LHCN-M2 (cell line): ENCODE data around the gene CHP2. TPM values are rescaled to one million over a fixed set of nuclear protein-coding genes. Genes with fewer than 3 reads are reported as not detected.
A peak's percentile ranks its signal among the peaks of the same experiment; 100 is the strongest.
"Not testable (repeated sequence)": the region's sequence is repeated elsewhere in the genome, so short reads cannot be mapped to it uniquely, and the experiment has no call there.

Experiments used
- DNase-seq: peaks from one replicate; pipeline ENCODE4 v3.0.0-alpha.2; 2012; ENCODE audit warnings: low read depth
- total RNA-seq: library from RNA; depleted of rRNA; stranded (reverse); fragments of >200 nt; gene quantifications from 2 replicates; pipeline ENCODE4 v1.2.3, GENCODE V29; 2014

Gene CHP2
- total RNA-seq, 1 experiment from 2014 or later: not detected

DNA sequence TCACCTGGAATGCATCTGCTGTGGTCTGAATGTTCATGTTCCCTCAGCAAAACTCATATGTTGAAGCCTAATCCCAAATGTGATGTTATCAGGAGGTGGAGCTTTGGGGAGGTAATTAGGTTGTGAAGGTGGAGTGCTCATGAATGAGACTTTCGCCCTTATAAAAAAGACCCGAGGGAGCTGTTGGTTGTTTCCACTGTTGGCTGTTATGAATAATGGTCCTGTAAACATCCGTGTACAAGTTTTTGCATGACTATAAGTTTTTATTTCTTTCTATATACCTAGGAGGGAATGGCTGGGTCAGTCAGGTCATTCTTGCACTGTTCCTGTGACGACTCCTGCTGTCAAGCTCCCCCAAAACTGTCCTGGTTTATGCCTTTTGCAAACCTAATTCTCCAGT, 9.6 kb upstream of the CHP2 start:
- DNase-seq: no peak

GRCh38 chr16:23748630-23749029, 6.2 kb upstream of the CHP2 start:
- no peak for DNase-seq

DNA sequence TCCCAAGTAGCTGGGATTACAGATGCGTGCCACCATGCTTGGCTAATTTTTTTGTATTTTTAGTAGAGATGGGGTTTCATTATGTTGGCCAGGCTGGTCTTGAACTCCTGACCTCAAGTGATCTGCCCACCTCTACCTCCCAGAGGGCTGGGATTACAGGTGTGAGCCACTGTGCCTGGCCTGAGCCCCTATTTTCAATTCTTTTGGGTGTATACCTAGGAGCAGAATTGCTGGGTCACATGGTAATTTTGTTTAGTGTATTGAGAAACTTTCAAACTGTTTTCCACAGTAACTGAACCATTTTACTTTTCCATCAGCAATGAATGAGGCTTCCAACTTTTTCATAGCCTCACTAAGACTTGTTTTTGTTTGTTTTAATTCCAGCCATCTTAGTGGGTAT, 3.8 kb upstream of the CHP2 start:
- not testable (repeated sequence) for DNase-seq

DNA sequence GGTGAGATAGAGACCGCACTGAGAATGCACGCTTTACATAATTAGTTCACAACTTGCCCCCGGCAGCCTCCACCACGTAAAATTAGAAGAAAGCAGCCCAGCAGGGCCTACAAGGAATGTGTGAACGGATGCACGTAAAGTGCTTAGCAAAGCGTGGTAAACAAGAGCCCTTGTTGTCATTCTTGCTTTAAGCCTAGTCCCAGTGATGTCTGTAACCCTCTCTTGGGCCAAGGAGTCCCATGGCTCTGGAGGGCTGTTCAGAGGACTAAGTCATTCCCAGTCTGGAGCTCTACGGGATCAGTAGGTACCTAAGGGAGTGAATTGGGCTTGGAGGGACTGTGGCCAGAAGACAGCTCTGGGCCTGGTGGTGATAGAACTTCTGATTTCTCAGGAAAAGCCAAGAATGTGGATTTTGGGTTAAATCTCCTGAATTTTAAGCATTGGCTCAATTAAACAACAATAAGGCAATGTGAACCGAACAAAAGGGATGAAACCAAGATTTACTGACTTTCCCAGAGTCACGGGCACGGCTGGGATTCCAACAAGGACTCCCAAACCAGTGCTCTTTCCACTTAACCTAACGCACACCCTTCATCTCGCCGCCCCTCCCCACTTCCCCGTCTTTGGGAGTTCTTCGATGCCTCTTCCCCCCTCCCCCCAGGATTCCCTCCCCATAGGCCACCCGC, 775 bp upstream of the CHP2 start:
- no peak for DNase-seq

DNA sequence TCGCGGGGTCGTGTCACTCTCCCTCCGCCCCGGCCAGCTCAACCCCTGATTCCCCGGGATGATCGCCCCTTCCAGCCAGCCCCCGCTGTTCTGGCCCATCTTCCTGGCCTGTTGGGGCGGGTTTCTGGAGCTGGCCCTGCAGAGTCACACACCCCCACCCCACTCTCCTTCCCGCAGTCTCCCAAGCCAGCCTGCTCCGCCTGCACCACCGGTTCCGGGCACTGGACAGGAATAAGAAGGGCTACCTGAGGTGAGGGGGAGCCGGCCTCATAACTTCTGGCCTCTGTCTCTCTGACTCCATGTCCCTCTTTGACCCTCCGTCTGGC, 621 bp downstream of the CHP2 start:
- DNase-seq: no peak

GRCh38 chr16:23757116-23757515, 2.3 kb downstream of the CHP2 start:
- no peak for DNase-seq

GRCh38 chr16:23757937-23758619, 3.3 kb downstream of the CHP2 start:
- DNase-seq: no peak

GRCh38 chr16:23765933-23766332, 11.1 kb downstream of the CHP2 start:
- no peak for DNase-seq

DNA sequence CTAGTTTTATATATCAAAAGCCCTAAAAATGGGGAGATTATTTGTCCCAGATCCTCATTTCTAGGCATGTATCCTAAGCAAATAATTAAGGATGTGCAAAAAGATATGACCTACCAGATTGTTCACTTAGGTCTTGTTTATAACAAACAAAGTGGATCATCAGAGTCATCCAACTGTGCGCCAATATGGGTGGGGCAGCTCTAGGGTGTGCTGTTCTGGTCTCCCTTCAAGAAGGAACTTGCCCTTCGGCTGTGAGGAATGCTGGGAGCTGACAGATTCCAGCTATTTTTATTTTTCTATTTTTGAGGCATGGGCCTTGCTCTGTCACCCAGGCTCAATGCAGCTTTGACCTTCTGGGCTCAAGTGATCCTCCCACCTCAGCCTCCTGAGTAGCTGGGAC, 13.8 kb downstream of the CHP2 start:
- DNase-seq: no peak

DNA sequence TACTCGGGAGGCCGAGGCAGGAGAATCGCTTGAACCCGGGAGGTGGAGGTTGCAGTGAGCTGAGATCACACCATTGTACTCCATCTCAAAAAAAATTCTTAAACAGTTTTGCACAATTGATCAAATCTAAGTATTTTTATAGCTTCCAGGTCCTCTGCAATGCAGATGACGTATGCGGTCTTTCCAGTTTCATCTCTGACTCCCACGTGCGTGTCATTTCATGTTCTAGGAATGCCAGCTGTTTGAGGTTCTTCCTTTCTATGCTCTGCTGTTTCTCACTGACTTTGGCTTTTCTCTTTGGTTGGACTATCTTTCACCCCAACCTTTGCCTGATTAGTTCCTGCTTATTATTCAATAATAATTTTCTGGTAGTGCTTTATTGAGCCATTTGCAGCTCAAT, 16.2 kb downstream of the CHP2 start:
- DNase-seq: peak; percentile 22

DNA sequence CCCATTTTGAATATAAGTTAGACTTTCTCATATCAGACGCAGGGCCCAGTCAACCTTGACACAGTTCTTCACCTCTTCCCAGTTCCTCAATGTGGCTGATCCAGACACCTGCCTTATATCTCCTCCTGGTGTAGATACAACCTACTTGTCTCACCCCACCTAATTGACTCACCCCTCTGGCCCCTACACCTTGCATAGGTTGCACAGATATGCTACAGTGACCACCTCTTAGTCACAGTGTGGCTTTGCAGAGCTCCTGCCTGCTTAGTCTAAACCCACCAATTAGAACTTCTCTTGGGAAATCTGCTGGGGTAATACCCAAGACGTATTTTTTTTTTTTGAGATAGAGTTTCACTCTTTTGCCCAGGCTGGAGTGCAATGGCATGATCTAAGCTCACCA, 16.8 kb downstream of the CHP2 start:
- DNase-seq: no peak

GRCh38 chr16:23773339-23773738, 18.5 kb downstream of the CHP2 start:
- DNase-seq: no peak

DNA sequence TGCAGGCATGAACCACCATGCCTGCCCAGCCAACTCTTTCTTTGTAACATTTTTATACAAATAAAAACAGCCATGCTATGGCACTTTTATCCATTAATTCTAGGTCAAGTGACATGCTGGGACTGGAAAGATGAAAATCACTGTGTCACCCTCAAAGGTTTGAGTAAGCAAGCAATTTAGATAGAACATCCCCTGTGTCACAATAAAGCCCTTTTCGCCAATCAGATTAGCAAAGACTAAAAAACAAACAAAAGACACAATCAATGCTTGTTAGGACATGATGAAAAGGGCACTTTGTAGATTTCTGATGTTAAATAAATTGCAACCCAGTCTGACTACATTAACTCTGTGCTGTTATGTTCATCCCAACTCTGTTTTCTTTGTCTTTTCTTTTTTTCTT, 26.4 kb downstream of the CHP2 start:
- no peak for DNase-seq

GRCh38 chr16:23784811-23785447, 30.1 kb downstream of the CHP2 start:
- peak; percentile 23 for DNase-seq

GRCh38 chr16:23785842-23786241, 31.0 kb downstream of the CHP2 start:
- DNase-seq: no peak

DNA sequence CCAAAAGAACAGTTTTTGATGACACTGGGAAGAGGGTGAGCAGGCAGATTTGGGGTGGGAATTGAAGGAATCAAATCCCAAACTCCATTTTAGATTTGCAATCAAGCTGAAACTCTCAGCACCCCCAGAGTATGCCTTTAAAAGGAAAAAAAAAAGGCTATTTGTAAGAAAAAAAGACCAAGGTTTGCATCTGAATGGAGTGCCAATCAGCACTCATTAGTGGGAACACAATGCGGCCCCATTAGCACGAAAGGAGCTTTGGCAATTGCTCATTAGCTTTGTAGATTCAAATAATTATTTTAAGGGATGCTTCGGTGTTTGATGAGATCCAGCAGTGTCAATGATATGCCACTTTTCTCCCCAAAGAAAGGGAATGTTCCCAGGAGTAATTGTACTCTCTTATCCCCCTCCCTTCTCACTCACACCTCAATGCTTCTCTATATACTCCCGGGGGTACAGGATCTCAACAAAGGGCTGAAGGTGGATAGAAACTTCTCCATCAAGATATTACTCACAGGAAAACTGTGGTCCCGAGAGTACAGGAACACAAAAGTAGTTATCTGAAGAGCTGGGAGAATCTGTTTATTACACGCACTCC, 32.2 kb downstream of the CHP2 start:
- no peak for DNase-seq

DNA sequence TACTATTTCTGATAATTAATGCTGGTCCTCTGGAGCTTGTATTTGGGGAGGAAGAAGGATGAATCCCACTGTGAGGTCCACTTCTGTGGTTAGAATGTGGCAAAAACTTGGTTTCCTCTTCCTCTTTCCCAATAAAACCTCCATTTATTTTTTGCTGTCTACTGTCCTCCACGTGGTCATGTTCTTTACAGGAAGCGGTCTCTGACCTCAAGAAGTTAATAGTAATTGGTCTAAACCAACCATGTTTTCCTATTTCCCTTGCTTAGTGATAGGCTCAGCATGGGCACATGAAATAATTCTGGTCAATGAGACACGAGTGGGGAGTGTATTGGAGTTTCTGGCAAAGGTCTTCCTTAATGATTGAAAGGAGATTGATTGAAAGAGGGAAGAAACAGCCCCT, 33.9 kb downstream of the CHP2 start:
- no peak for DNase-seq

- DNase-seq: peak; percentile 1
These were observed 40.6 kb downstream of the CHP2 start for GRCh38 chr16:23795378-23795777.

DNA sequence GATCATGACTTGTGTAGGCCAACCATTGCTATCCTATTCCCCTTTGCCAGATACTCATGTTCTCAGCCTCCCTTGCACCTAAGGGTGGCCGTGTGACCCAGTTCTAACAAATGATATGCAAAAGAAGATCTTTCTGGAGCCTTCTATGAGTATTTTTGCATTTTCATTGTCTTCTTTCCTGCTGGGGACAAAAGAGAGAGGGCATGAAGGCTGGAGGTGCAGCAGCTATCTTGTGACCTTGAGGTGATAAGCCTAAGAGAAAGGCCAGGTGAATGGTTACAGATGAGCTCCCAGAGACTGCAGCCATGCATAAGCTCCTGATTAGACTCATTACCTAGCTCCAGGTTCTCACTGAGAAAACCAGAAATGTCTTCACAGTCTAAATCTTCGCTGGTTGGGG, 42.1 kb downstream of the CHP2 start:
- no peak for DNase-seq

- peak; percentile 37 for DNase-seq
These were observed 46.6 kb downstream of the CHP2 start for GRCh38 chr16:23801378-23801777.

DNA sequence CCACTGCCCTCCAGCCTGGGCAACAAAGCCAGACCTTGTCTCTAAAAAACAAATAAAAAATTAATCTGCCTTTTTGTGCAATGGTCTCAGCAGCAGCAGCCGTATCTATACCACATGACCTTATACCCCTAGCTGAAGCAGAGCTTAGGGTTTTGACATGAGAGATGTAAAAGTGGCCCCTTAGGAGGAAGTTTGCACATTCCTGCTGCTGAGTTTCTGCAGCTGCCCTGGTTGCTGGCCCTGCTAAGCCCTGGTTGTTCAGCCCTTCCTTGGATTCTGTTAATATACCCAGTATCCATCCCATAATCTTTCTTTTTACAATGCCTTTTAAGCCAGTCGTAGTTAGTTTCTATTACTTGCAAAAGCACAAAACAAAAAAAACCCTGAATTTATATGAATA, 48.0 kb downstream of the CHP2 start:
- DNase-seq: no peak

DNA sequence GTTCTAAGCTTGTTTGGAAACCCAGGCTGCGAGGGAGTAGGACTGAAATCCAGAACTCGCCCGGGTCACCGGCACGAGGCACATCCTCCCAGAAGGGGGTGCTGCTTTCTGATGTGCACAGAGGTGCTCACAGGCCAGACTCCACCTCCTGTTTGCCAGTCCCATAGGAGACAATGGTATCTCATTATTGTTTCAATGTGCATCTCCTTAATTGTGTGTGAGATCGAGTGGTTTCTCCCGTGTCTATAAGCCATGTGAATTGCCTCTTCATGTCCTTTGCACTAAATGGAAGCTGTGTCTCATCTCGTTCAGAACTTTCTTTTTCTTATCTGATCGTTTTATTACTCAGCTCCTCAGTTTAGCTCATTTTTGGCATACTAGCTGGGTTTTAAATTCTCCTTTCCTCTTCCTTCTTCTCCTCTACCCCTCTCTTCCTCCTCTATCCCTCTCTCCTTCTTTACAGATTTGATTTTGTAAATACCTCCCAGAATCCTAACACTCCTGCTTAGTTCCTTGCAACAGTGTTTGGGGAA, 48.8 kb downstream of the CHP2 start:
- DNase-seq: peak; percentile 9

GRCh38 chr16:23807028-23807427, 52.2 kb downstream of the CHP2 start:
- DNase-seq: no peak
